ENCODE results near the gene DDR1.

Gene DDR1

GRCh38 chr6:30881392-30882203 is 2.7 kb upstream of the DDR1 start:
- no peak for DNase-seq

DNA sequence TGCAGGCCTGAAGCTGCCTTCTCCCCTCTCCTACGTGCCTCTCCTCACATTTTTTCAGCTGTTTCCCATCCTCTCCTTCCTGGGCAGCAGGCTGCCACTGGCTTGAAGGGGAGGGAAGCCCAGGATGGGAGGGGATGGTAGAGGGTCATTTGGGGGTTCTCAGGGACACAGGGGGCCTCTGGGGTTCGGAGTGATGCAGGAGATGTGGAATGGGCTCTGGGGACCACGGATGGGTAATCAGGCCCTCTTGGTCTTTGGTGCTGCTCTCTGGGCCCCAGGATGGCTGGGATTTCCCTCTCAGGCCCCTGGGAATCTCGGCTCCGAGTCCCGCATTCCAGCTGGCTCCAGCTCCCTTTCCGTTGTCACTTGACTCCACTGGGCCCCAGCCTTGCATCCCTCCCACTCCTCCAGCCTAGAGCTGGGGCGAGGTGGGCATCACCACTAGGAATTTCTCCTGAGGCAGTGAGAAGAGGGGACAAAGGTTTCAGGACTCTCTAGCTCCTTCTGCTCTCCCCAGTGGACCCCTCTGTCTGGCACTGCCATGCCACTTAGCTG is 2.0 kb upstream of the DDR1 start:
- DNase-seq = no peak

GRCh38 chr6:30882759-30883684 is 1.3 kb upstream of the DDR1 start:
- peak; percentile 37 for DNase-seq

DNA sequence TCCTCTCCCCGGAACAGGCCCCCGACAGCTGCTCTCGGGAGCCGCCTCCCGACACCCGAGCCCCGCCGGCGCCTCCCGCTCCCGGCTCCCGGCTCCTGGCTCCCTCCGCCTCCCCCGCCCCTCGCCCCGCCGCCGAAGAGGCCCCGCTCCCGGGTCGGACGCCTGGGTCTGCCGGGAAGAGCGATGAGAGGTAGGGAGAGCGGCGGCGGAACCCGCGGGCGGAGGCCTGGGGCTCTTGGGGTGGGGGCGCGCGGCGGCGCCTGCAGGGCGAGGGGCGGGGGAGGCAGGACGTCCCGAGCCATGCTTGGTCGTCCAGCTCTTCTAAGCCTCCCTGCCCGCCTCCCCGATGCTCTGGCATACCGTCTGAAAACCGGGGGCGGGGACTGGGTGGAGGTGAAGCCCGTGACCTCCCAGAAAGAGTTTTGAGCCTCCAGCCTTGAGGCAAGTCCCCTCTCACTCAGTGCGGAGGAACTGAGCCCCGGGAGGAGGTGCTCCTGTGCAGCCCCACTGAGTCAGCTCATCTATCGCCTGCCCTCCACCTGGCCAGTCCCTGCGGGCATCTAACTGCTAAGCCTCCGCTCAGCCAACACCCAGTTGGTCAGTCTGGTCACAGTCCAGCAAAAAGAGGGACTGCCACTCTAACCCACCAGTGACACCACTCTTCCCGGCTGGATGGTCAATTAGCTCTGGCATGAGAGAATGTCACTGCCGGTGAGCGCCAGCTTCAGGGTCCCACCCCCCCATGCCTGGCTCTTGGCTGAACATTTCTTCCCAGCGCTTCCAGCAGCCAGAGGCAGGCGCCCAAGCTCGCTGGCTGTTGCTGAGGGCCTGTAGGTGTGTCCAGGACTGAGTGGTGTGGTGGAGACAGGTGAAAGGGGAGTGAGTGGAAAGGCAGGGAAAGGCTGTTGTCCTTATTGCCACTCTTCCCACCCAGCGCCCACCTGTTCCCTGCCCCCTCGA is 482 bp downstream of the DDR1 start:
- DNase-seq = no peak

DNA sequence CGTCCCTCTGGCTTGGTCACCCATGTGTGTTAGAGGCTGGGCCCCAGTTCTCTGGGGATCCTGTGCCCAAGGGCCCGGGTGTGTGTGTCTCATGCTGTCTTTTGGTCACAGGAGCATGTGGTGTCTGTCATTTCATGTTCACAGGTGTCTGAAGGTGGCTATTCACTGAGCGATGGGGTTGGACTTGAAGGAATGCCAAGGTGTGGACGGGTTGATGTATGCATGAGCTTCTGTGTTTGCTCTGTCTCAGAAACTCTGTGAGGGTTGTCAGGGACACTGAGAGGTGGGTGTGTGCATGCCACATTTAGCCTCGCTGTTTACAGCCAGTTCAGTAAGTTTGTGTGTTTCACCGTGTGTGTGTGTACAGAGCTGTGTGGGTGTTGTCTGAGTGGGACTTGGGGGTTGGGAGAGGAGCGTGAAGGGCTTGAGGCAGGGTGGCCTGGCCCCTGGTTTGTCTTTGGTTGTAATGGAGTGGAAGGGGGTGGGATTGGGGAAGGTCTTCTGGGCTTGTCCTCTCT is 1.2 kb downstream of the DDR1 start:
- DNase-seq = no peak

DNA sequence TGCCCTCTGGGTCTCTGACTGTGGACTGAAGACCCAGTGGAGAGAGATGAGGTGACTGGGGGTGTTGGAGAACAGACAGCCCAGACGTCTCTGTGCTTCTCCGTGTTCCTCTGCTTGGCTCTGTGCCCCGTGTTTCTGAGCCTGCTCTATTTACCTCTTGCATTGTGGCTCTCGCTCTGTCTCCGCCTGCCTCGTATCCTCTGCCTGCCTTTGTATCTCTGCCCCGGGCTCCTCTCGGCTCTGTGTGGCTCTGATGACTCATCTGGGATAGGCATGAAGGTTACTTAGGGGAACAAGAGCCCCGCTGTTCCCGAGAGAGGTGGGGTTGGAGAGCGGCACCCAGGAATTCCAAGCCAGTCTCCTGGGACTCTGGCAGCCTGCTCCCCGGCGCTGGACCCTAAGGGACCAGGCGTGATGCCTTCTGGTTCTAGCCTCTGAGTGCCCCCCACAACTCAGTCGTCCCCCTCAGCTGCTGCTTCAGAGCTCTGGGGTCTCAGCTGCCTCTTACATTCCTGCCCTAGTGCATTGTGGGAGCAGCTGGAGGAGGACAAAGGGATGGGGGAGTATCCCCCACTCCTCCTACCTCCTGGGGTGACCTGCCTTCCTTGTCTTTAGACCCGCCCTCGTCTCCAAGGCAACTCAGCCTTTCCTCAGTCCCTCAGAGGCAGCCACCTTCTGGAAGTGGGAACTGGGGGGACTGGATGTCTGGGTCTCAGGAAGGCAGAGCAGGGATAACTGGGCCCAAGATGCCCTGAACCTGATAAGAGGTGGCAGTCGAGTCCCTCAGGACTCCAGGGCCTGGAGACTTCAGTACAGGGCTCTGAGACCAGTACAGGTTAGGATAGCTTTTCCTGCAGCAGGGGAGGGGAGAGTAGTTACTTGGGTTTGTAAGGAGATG is 1.9 kb downstream of the DDR1 start:
- DNase-seq = peak; percentile 86

DNA sequence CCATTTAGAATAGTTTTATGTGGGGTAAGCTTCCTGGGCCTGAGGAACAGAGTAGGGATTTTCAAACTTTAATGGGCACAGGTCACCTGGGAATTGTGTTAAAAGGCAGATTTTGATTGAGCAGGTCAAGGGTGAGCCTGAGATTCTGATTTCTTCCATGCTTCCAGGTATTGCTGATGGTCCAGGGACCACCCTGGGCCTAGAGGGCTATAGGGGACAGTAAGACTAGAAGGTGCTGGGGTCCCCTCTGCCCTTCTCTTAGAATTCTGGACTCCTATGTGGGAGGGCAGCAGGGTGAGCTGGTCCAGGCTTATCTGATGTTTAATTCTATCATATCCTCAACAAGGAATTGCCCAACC is 2.6 kb downstream of the DDR1 start:
- no peak for DNase-seq

DNA sequence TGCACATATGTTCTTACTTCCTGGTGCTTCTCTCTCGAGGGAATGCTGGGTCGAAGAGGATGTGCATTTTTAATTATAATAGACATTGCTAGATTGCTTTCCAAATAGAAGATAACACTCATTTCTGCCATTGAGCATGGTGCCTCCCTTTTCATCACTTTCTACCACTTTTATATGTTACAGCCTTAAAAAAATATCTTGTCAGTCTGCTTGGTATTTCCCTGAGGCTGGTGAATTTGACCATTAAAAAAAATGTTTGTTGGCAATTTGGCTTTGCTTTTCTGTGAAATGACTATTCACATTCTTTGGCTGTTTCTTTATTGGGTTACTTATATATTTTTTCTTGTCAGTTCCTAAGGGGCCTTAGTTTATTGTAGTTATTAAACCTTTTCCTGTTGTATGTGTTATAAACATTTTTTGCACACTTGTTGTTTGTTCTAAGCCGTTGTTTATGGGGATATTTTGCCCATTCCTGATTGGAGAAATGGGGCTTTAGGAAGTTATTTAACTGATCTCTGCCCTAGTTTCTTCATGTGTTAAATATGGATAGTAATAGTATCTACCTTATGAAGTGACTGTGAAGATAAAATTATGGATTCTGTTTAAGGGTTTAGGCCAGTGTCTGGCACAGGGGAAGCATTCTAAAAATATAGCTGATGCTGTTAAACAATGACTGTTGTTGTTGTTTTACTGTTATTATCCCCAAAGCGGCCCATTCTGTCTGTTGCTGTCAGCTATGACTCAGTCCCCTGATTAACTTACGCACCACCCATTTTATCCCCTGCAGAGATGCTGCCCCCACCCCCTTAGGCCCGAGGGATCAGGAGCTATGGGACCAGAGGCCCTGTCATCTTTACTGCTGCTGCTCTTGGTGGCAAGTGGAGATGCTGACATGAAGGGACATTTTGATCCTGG is 3.8 kb downstream of the DDR1 start:
- DNase-seq = no peak

DNA sequence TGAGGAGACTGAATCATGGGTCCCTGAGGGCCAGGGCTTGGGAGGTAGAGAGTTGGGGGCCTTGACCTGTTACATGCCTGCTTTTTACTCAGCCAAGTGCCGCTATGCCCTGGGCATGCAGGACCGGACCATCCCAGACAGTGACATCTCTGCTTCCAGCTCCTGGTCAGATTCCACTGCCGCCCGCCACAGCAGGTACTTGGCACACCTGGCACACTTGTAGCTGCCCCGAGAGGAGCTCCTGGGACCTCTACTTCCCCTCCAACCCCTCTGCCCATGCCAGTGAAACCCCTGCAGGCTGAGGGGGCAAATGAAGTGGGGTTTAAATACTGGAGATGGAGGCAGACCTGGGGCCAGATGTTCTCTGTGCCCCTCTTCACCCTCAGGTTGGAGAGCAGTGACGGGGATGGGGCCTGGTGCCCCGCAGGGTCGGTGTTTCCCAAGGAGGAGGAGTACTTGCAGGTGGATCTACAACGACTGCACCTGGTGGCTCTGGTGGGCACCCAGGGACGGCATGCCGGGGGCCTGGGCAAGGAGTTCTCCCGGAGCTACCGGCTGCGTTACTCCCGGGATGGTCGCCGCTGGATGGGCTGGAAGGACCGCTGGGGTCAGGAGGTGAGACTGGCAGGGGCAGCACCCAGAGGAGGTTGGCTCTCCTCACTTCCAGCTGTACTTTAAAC is 4.6 kb downstream of the DDR1 start:
- no peak for DNase-seq

GRCh38 chr6:30889496-30889885 is 5.2 kb downstream of the DDR1 start:
- DNase-seq = no peak

DNA sequence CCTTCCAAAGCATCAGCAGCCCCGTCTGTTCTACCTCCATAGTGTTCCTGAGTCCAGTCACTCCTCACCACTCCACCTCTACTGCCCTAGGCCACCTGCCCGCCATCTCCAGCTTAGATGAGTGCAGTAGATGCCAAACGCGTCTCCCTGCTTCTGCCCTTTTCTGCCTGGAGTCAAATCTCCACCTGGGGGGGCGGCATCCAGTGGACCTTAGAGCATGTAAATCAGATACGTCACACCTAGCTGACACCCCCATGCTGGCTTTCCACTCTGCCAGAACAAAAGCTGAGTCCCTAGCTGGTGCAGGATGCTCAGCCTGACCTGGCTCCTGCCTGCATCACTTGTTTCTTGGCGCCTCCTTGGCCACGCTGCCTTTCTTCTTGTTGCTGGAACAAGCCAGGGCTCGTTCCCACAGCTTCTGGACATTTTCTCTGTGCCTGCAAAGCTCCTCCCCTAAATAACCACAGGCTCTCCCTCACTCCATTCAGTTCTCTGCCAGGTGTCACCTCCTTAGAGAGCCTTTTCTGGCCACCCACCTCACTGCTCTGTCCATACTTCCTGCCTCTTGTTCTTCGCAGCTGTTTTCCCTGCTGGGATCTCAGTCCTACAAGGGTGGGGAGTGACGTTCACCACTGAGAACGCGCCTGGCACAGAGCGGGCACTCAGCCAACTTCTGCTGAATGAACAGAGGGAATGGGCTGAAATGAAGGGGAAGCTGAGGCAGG is 5.8 kb downstream of the DDR1 start:
- DNase-seq = no peak

DNA sequence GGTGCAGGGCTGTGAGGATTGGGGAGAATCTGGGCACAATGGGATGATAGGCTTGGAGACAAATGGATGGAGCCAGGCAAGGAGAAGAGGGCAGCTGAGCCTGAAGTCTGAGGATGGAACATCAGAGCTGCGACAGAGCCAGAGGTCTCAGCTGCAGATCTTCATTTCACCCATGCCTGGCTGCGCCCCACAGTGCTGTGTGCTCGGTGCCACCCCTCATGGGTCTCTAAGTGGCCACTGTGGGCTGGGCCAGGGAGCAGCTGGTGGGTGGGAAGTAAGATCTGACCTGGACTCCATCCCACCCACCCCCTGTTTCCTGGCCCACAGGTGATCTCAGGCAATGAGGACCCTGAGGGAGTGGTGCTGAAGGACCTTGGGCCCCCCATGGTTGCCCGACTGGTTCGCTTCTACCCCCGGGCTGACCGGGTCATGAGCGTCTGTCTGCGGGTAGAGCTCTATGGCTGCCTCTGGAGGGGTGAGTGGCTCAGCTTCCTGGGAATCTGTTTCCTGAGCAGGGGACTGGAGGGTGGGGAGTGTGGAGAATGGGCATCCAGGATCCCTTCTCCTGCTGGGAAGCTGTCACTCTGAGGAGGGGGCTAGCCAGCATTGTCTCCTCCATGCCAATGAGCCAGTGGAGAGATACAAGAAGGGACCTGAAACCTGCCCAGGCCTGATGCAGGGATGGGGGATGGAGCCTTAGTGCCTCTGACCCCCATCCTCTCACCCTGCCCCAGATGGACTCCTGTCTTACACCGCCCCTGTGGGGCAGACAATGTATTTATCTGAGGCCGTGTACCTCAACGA is 6.5 kb downstream of the DDR1 start:
- DNase-seq = no peak

DNA sequence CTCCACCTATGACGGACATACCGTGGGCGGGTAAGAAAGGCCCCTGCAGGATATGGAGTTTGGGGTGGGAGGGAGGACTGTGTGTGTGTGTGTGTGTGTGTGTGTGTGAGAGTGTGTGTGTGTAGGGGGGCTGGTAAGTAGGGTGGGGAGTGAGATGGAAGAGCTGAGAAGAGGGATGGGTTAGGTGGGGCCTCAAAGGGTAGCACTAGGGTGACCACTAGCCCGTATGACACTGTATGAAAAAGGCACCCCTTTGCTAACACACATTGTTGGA is 7.1 kb downstream of the DDR1 start:
- DNase-seq = no peak

DNA sequence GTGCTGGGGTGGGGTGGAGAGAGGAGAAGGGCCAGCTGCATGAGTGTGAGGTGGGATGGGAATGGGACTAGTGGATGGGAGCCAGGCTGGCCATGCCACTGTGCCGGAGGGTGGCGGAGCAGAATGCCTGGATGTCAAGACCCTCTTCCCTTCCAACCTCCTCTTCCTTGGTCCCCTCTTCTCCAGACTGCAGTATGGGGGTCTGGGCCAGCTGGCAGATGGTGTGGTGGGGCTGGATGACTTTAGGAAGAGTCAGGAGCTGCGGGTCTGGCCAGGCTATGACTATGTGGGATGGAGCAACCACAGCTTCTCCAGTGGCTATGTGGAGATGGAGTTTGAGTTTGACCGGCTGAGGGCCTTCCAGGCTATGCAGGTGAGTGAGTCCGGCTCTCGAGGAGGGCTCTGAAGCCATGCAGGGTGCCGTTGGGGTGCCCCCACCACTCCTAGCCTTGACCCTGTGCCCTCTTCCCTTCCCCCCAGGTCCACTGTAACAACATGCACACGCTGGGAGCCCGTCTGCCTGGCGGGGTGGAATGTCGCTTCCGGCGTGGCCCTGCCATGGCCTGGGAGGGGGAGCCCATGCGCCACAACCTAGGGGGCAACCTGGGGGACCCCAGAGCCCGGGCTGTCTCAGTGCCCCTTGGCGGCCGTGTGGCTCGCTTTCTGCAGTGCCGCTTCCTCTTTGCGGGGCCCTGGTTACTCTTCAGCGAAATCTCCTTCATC is 7.7 kb downstream of the DDR1 start:
- no peak for DNase-seq

- no peak for DNase-seq
Measured at GRCh38 chr6:30893001-30893591, 8.8 kb downstream of the DDR1 start.

DNA sequence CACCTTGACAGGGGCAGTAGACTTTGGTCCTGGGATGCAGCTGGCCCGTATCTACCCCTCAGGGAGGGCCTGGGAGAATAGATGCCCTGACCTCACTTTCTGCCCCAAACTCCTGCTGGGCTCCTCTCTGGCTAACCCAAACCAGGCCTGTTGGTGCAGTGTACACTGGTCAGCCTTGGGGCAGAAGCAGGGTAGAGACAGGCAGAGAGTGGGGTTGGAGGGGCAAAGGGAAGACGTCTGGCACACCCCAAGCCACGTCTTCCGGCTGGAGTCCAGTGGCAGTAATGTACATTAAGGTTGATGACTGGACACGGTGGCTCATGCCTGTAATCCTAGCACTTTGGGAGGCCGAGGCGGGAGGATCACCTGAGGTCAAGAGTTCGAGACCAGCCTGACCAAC is 9.3 kb downstream of the DDR1 start:
- no peak for DNase-seq

- no peak for DNase-seq
Measured at GRCh38 chr6:30894381-30894780, 10.1 kb downstream of the DDR1 start.

Data from NCI-H2227 treated with DMSO at 0.1 percent for 48 hours (cell line).